Stimulated activated CD4-positive, alpha-beta T cell treated with anti-CD3 and anti-CD28 coated beads, Interleukin-2, amount 100 ng/mL, for 24 hours (primary cell): ENCODE results near the gene TIMM23B.
"Not testable (repeated sequence)": the region's sequence is repeated elsewhere in the genome, so short reads cannot be mapped to it uniquely, and the experiment has no call there.

Experiments
- DNase-seq, 2 donors: peaks; one replicate each; pipeline ENCODE4 v3.0.0-alpha.2; 2020

Gene TIMM23B

DNA sequence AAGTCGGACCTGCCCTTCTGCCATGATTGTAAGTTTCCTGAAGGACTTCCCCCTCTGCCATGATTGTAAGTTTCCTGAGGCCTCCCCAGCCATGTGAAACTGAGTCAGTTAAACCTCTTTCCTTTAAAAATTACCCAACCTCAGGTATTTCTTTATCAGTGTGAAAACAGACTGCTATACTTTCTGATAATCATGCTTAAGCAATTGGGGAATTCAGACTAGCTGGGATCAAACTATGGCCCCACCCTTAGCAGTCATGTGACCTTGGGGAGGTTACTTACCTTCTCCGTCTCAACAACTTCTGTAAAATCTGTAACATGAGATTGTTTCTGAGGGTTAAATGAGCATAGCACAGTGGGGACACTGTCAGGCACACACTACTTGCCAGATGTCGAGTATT, 45.4 kb downstream of the TIMM23B start:
- DNase-seq, result not testable (repeated sequence)

GRCh38 chr10:49988376-49988775, 46.5 kb downstream of the TIMM23B start, which contains the start of gene AGAP6:
Gene AGAP6 (plus strand): TSS chr10:49988406. CDS start chr10:49988716, 310 bp downstream.
- DNase-seq, result not testable (repeated sequence)

- not testable (repeated sequence) for DNase-seq
Observed at GRCh38 chr10:49995321-49995720, 53.5 kb downstream of the TIMM23B start.

- not testable (repeated sequence) for DNase-seq
Observed at GRCh38 chr10:50014024-50014423, 72.2 kb downstream of the TIMM23B start.

- DNase-seq, result not testable (repeated sequence)
Observed at GRCh38 chr10:50015596-50016220, 73.9 kb downstream of the TIMM23B start.

- not testable (repeated sequence) for DNase-seq
Observed at GRCh38 chr10:50016926-50017325, 75.1 kb downstream of the TIMM23B start.

GRCh38 chr10:50017646-50018045, 75.8 kb downstream of the TIMM23B start:
- not testable (repeated sequence) for DNase-seq

- not testable (repeated sequence) for DNase-seq
Observed at GRCh38 chr10:50019279-50019678, 77.4 kb downstream of the TIMM23B start.

DNA sequence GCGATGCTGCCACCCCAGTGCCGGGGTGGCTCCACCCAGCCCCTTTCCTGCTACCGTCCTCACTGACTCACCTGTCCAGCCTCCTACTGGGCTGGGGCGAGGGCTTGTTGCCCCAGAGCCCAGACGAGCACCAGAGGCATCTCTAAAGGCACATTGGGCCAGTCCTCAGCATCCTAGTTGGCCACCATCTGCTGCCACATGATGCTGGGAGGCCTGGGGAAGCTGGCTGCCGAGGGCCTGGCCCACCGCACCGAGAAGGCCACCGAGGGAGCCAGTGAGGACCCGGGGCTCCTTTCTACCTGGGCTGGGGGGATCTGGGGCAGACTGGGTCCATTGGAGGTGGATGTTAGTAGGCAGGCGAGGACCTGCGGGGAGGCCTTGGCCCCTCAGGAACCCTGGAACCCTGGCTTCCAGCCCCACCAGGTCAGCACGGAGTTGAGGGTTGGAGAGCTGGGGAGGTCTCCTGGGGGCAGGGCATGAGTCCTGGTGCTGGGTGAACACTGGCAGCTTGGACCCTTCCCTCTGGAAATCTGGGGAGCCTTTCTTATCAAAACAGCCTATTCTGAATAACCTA, 78.7 kb downstream of the TIMM23B start:
- not testable (repeated sequence) for DNase-seq

- no peak for DNase-seq
Observed at GRCh38 chr10:50021646-50022045, 79.8 kb downstream of the TIMM23B start.
